Measurements from ENCODE around the gene PSMD2.

Gene PSMD2

DNA sequence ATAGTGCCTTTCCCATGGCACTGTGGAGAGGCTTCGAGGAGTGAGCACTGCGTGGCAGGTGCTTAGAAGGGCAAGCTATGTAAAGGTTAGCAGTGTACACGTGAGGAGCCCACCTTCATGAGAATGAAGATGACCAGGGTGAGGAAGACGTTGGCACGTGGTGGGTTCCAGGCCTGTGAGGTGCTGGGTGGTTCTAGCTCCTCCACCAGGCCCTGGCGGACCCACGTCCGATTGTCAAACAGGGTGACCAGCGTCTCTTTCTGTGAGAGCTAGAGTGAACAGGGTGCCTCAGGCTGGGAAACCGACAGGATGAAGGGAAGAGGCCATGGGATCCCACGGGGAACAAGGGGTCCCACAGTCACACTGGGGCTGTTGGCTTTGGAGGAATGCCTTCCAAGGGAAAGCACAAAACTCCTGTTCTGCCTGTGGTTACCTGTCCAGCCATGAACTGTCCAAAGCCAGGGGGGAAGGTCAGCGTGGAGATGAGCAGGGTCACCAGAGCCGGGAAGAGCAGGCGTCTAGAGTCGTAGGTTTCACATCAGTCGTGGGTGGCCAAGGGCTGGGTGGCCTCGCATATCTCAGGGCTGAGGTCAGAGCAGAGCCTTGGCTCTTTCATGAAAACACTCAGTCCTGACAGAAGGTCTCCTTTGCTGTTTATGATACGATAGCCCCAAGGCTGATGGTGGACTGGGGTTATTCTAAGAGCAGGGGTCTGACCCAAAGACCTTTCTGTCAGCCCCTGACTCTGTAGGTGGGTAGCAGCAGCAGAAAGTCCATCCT lies 56.4 kb downstream of the PSMD2 start:
- no peak for DNase-seq (ENCODE audit: low read depth in 2 of 2)

DNA sequence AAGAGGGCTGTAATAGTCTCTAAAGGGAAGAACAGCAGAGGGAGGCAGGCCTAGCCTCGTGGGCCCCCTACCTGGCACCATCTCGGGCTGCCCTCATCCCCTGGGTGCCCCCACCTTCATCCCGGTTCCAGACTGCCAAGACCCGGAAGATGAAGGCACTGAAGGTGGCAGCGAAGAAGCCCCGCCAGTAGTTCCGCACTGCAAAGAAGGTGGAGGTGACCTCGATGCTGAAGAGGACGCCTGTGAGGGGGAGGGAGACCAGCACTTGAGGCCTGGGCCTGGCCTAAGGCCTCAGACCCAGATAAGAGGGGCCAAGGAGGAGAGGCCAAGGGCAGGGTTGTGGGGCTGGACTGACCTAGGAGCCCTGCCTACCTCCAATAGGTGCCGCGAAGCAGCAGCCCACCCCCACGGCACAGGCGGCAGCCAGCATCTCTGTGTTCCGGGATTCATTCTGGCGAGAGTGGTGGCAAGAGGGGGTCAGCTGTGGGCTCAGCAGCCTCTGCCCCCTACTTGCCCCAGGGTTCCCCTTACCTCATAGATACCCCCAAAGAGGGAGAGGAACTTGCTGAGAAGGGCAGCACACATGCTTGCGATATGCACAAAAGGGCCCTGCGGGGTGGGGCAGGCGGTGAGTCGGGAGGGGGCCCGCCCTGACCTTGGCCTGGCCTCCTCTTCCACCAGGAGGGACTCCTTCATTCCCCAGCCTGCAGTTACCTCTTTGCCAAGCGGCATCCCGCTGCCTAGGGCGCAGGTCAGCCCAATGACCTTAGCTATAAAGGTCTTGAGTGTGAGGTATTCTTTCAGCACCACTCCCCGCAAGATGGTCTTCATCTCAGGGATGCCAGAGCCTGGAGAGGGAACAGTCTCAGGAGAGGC lies 58.4 kb downstream of the PSMD2 start:
- DNase-seq (ENCODE audit: low read depth in 2 of 2), result no peak

DNA sequence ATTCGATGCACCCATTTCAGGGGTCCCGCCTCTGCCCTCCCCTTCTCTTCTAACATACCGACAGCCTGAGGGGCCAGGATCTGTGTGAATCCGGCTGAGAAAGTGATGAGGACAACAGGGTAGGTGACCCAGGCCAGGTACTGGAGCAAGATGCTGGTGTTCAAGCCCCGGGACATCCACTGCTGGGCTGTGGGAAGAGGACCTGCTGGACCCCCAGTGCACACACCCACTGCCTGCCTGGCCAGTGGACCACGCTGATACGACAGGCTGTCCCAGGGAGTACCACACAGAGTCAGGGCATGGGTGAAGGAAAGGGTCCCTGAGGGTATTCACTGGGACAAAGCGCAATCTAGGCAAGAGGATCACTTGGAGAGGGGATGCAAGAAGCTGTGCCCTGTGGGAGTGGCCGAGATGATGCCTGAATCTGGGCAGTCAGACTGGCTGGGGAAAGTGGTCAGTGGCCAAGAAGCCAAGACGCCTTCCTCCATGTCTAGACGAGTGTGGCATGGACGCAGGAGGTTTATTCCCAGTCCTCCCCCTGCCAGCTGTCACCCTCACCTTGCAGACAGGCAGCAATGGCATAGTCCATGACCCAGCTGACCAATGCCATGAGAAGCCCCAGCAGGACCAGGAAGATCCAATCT lies 59.2 kb downstream of the PSMD2 start:
- DNase-seq (ENCODE audit: low read depth in 2 of 2), result no peak
